GM19035 (cell line): Measurements from ENCODE around the gene APOE.
"Not testable (repeated sequence)": the region's sequence is repeated elsewhere in the genome, so short reads cannot be mapped to it uniquely, and the experiment has no call there.

Source experiments
- ATAC-seq: cut with Tn5 transposase; IDR thresholded peaks from one replicate; pipeline ENCODE4 v1.9.1; 2021; ENCODE audit not compliant: unreplicated experiment

The APOE gene

DNA sequence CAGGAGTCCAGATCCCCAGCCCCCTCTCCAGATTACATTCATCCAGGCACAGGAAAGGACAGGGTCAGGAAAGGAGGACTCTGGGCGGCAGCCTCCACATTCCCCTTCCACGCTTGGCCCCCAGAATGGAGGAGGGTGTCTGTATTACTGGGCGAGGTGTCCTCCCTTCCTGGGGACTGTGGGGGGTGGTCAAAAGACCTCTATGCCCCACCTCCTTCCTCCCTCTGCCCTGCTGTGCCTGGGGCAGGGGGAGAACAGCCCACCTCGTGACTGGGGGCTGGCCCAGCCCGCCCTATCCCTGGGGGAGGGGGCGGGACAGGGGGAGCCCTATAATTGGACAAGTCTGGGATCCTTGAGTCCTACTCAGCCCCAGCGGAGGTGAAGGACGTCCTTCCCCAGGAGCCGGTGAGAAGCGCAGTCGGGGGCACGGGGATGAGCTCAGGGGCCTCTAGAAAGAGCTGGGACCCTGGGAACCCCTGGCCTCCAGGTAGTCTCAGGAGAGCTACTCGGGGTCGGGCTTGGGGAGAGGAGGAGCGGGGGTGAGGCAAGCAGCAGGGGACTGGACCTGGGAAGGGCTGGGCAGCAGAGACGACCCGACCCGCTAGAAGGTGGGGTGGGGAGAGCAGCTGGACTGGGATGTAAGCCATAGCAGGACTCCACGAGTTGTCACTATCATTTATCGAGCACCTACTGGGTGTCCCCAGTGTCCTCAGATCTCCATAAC is at the start of gene APOE:
Gene APOE (plus strand): TSS at position 360 of the 724 bp plus-strand sequence. CDS start 829 bp downstream, outside the sequence.
- no peak for ATAC-seq

GRCh38 chr19:44856421-44857083 is 49.0 kb upstream of the APOE start:
- no peak for ATAC-seq

DNA sequence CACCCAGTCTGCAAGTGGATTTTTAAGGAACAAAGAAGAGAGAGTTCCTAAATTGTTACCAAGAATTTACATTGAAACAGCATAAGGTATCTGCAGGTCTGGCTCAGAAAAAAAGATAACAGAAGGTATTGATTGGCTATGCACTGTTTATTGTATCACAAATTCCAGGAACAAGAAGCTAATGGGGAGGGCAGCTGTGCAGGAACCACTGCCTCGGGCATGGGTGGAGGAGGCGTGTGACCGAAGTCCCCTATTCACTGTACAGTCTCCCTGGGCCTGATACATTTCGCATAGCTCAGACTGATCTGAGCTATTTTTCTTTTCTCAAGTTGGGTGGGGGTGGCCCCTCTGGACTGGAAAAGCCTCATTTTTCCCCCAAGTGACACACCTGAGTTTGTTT is 47.8 kb upstream of the APOE start:
- ATAC-seq: no peak

GRCh38 chr19:44861576-44861975 is 44.0 kb upstream of the APOE start:
- not testable (repeated sequence) for ATAC-seq

GRCh38 chr19:44863990-44864389 is 41.6 kb upstream of the APOE start:
- no peak for ATAC-seq

GRCh38 chr19:44865196-44865767 is 40.3 kb upstream of the APOE start:
- no peak for ATAC-seq

DNA sequence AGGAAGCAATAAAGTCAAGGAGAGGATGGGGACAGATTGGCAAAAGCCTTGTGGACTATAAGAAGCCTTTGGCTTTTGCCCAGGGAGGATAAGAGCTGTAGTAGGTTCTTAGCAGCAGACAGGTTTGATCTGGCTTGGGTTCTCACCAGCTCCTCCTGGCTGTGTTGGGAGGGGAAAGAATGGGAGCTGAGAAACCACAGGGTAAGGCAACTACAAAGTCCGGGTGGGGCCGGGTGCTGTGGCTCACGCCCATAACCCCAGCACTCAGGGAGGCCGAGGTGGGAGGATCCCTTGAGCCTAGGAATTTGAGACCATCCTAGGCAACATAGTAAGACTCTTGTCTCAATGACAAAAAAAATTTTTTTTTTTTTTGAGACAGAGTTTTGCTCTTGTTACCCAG is 38.9 kb upstream of the APOE start:
- no peak for ATAC-seq

- no peak for ATAC-seq
Measured at GRCh38 chr19:44867578-44867977, 38.0 kb upstream of the APOE start.

GRCh38 chr19:44869733-44870470 is 35.7 kb upstream of the APOE start:
- no peak for ATAC-seq

- no peak for ATAC-seq
Measured at GRCh38 chr19:44871809-44872208, 33.8 kb upstream of the APOE start.

DNA sequence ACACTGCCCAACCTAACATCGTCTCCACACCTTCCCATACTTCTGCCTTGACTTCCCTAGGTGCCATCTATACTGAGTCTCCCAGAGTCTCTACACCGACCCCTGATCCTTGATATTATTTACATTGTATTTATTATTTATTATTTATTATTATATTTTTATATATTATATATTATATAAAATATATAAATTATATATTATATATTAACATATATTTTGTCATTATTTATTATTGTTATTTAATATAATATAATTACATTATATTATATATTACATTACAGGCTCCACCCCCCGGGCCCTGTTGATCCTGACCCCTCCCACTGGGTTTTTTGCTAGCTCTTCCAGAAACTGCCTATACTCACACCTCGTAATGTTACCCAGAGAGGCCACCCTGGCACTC is 32.9 kb upstream of the APOE start:
- no peak for ATAC-seq

- ATAC-seq: no peak
Measured at GRCh38 chr19:44874317-44874716, 31.3 kb upstream of the APOE start.

- no peak for ATAC-seq
Measured at GRCh38 chr19:44875666-44876451, 29.7 kb upstream of the APOE start.

DNA sequence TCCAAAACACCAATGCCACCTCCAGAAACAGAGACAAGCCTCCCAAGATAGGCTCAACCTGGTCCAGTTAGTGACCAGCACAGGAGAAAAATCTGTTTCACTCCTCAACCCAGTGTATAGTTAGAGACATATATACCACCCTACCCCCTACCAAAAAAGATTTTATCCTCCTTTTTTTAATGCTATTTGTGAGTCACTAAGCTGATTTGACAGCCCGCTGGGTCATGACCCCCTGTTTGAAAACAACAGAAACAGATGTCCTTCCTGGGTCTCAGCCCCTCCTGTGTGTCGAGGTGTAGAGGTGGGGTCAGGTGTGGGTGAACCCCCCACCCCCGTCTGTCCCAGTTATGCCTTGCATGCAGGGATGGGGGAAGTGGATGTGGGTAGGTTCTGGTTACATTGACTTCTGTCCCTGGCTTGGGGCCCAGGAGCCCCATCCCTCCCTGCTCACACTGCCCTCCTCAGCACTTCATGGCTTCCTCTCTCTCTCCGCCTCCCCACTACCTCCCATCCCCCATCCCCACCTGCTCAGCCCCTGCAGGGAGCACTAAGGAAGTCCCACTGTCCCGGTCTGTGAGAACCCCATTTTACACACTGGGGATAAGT is 28.6 kb upstream of the APOE start:
- no peak for ATAC-seq

- ATAC-seq: no peak
Measured at GRCh38 chr19:44878120-44878865, 27.3 kb upstream of the APOE start.

GRCh38 chr19:44879309-44880065 is 26.1 kb upstream of the APOE start:
- ATAC-seq: no peak

DNA sequence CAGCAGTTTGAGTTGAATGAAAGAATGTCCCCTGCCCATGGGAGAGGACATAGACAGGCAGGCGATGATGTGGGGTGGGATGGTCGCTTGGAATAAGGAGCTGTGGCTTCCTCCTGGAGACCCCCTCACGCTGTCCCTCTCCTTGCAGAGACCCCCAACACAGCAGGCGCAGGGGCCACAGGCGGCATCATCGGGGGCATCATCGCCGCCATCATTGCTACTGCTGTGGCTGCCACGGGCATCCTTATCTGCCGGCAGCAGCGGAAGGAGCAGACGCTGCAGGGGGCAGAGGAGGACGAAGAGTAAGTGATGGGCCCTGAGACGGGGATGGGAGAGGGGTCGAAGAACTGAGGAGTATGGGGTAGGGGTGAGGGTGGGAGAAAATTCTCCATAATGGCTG is 23.5 kb upstream of the APOE start:
- ATAC-seq: no peak

GRCh38 chr19:44882619-44883397 is 22.8 kb upstream of the APOE start:
- not testable (repeated sequence) for ATAC-seq
